ENCODE data around the gene FHL2.
"Not testable (repeated sequence)": the region's sequence is repeated elsewhere in the genome, so short reads cannot be mapped to it uniquely, and the experiment has no call there.

The FHL2 gene, protein sequence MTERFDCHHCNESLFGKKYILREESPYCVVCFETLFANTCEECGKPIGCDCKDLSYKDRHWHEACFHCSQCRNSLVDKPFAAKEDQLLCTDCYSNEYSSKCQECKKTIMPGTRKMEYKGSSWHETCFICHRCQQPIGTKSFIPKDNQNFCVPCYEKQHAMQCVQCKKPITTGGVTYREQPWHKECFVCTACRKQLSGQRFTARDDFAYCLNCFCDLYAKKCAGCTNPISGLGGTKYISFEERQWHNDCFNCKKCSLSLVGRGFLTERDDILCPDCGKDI

DNA sequence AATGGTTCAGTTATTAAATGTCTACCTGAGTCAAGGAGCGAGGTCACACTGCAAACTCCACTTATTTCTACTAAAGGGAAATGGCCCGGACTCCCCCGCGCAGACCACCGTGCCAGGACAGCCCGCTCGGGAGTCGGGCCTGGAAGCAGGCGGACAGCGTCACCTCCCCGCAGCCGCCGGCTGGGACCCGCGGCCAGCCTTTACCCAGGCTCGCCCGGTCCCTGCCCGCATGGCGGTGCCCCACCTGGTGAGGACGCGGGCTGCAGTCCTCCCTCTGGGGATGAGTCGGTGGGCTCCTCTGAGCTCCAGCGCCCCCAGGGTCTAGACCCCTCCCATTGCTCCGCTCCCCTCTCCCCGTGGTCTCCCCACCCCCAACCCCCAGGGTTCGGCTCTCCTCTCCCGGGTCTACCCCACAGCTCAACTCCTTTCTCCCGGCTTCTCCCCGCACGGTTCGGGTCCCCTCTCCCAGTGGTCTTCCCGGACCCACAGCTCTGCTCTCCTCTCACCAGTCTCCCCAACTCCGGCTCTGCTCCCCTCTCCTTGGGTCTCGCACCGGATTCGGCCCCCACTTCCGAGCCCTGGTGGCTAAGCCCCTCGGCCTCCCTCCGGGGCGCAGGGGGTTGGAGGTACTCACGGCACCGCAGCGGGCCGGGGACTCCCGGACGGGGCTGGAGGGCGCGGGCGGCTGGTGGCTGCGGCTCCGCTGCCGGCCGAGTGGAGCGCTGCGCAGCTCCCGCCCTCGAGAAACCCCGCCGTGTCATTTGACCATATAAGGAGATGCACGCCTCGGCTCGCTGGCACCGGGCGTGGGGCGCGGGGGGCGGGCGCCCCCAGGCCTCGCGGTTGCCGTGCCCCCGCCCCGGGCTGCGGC lies at the start of gene FHL2:
FHL2 (minus strand) TSS at position 716 of the 871 bp plus-strand sequence. CDS start 12,535 bp downstream, outside the sequence.
- DNase-seq (ENCODE audit: low read depth in 2 of 2), result peak; percentile 29 to 41

- DNase-seq (ENCODE audit: low read depth in 2 of 2), result no peak
Measured at GRCh38 chr2:105447476-105447875, 48.6 kb upstream of the FHL2 start.

DNA sequence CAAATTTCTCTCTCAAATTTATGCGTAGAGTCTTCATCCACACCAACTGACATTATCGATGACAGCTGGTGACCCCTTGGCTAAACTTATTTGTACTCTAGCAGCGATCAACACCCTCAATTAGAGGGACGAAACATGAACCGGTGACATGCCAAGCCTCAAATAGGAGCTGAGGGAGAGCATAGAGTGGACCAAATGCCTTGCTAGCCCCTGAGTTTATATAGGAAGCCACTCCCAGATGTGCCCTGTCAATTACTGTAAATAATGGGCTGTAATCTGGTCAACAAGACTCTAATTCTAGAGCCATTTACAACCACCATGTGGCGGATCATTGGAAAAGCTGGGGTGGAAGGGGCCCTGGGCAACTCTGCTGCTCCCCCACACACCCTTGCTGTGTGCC lies 47.6 kb upstream of the FHL2 start:
- no peak for DNase-seq (ENCODE audit: low read depth in 2 of 2)

- DNase-seq (ENCODE audit: low read depth in 2 of 2), result no peak
Measured at GRCh38 chr2:105445976-105446375, 47.1 kb upstream of the FHL2 start.

GRCh38 chr2:105445498-105445897 lies 46.6 kb upstream of the FHL2 start:
- no peak for DNase-seq (ENCODE audit: low read depth in 2 of 2)

DNA sequence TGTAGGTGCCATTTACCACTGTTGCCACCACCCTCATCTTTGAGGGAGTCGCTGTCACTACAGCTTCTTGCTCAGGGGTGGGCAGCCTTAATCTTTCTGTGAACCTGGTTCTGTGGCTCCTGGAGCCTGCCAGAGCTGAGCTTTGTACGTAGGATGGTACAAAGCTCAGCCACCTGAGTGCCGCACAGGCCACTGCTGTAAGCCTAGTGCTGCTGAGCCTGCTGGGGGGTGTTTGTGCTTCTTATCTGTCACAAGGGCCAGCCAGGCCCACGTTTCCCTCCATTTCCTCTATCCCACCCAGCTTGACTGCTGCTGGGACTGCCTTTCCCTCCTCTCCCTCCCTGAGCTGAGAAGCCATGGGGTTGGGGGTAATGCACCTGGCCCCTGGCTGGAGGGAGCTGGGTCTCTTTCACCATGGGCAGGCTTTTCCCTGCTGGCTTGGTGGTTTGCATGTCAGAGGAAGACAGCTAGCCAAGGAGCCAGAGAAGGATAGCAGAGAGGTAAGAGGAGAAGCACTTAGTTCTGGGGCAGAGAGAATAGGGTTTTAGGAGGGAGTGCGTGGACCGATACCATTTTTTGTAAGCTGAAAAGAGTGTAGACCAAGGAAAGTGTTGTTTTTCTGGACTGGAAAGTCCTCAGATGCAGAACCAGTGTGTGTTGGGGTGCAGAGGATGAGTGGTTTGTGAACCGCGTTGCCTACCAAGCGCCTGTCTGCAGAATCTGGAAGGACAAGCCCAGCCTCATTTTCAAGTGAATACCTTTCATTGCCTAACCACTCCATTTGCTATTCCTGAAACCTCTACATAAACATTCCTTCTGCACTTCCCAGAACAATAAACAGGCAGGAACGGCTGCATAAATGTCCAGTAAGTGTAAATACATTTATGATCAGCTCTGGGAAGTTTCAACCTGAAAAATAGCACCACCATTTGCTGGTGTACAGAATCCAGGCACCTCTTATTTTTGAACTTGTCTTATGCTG lies 45.1 kb upstream of the FHL2 start:
- no peak for DNase-seq (ENCODE audit: low read depth in 2 of 2)

DNA sequence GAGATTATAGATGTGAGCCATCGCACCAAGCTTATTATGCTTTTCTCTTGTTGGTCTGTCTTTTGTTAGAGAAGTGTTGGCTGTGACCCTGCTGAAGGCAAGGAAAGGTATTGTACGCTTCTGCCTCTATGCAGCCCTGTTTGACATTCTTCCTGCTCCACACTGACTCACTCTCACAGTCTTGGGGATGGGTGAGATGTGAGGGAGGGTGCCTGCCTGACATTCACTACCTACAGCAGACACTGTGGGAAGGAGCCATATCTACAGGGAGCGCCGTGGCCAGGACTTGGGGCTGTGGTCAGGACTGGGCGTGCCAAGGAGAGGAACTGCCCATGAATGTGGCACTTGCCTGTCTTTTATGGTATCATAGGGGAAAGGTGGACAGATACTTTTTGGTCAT lies 43.9 kb upstream of the FHL2 start:
- no peak for DNase-seq (ENCODE audit: low read depth in 2 of 2)

GRCh38 chr2:105442056-105442455 lies 43.2 kb upstream of the FHL2 start:
- no peak for DNase-seq (ENCODE audit: low read depth in 2 of 2)

GRCh38 chr2:105439141-105439540 lies 40.3 kb upstream of the FHL2 start:
- DNase-seq (ENCODE audit: low read depth in 2 of 2), result no peak

DNA sequence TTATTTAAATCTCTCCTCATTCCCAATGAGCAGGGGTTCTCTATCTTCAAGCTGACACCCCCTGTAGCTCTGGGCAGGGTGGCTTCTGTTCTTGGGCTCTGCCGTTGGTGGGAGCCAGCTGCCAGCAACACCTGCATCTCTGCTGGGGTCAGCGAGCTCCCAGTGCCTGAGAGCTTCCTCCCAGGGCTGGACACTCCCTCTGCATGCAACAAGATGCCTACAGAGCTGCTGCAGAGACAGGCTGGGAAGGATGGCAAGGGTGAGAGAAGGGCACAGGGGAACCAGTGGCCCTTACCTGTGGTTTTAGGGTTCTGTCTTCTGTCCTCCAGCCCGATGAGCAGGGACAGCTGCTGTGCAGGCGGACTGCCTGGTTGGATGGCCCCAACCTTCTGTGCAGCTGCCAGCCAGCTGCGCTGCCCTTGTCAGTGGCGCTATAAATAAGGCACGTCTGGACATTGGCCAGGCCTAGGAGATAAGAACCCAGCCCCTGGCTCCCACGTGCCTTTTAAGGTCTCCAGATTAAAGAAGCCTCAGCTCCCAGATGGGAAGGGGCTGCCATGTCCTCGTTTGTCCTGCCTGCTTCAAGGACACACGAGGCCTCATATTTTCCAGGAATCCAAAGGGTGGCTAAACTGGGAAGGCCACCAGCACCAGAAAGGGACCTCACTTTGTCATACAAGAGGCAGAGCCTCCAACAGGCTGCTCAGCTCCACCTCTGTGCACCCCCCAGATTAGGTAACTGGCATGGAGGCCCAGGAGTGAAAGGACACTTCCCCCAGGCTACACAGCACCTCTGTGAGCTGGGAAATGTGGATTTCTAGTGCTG lies 39.5 kb upstream of the FHL2 start:
- no peak for DNase-seq (ENCODE audit: low read depth in 2 of 2)

GRCh38 chr2:105437708-105438103 lies 38.9 kb upstream of the FHL2 start:
- no peak for DNase-seq (ENCODE audit: low read depth in 2 of 2)

- DNase-seq (ENCODE audit: low read depth in 2 of 2), result no peak
Measured at GRCh38 chr2:105432749-105433148, 33.9 kb upstream of the FHL2 start.

DNA sequence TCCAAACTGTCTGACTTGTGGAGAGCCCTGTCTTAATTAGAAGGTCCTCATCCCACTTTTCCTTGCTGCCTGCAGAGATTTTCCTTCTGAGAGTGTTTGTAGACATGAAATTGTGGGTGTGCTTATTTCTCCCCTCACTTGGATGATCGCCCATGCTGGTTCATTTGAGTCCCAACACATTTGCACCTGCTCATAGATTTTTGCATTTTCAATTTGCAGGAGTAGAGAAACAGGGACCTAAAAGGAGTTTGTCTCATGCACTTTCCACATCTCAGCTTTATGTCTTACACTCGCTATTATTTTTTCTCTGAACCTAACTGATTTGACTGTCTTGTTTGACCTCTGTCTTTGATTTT lies 33.2 kb upstream of the FHL2 start:
- DNase-seq (ENCODE audit: low read depth in 2 of 2), result no peak

- DNase-seq (ENCODE audit: low read depth in 2 of 2), result no peak
Measured at GRCh38 chr2:105431367-105432043, 32.7 kb upstream of the FHL2 start.

DNA sequence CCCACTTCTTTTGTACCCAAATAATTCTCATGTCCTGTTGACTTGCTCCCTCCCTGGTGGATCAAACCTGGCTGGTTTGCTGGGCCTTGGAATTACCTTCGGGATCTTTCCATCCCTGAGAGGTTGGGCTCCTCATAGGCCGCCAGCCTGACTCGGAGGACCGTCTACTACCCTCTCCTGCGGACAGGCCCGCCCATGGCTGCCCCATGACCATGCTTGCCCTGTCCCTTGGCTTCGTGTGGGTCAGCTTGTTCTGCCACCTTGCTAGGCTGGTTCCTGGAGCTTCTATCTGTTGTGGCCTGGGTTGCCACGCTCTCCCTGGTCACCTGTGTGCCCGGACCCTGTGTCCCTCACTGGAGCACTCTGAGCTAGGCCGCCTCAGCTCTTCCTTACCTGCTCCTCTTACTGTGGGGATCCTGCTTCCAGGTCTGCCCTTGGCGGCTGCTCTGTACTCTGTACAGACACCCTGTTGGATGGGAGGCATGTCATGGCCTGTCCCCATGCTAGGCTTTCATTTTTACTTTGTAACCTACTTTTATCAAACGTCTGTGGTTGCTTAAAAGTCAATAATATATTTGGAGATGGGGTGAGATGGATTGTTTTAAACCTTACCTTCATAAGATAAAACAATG lies 29.7 kb upstream of the FHL2 start:
- no peak for DNase-seq (ENCODE audit: low read depth in 2 of 2)

GRCh38 chr2:105427485-105427884 lies 28.6 kb upstream of the FHL2 start:
- DNase-seq (ENCODE audit: low read depth in 2 of 2), result no peak

- DNase-seq (ENCODE audit: low read depth in 2 of 2), result no peak
Measured at GRCh38 chr2:105426626-105427292, 27.9 kb upstream of the FHL2 start.

GRCh38 chr2:105425936-105426625 lies 27.2 kb upstream of the FHL2 start:
- no peak for DNase-seq (ENCODE audit: low read depth in 2 of 2)

DNA sequence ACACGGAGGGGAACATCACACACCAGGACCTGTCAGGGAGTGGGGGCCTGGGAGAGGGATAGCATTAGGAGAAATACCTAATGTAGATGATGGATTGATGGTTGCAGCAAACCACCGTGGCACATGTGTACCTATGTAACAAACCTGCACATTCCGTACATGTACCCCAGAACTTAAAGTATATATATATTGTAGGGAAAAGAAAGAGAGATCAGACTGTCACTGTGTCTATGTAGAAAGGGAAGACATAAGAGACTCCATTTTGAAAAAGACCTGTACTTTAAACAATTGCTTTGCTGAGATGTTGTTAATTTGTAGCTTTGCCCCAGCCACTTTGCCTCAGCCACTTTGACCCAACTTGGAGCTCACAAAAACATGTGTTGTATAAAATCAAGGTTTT lies 26.0 kb upstream of the FHL2 start:
- not testable (repeated sequence) for DNase-seq (ENCODE audit: low read depth in 2 of 2)
